Vagina (tissue), 2 donors: Measurements from ENCODE around the gene RGS6. TPM values are rescaled to one million over a fixed set of nuclear protein-coding genes. Genes with fewer than 3 reads are reported as not detected.

ENCODE experiments used
- DNase-seq, 2 donors: peaks; one replicate each; pipeline ENCODE4 v3.0.0-alpha.2; 2017; ENCODE audit errors: extremely low spot score in 2 of 2
- H3K27ac ChIP-seq: fragments of 200-600 bp; sonication (generic); one replicate; pipeline ENCODE4 v1.5.1; 2019
- H3K27me3 ChIP-seq: fragments of 200-600 bp; sonication (generic); one replicate; pipeline ENCODE4 v1.5.1; 2019
- H3K36me3 ChIP-seq, 2 donors: fragments of 200-600 bp; sonication (generic); one replicate each; pipeline ENCODE4 v1.5.1; 2017 to 2019
- H3K4me1 ChIP-seq: fragments of 200-600 bp; sonication (generic); one replicate; pipeline ENCODE4 v1.5.1; 2019
- H3K4me3 ChIP-seq, 2 donors: fragments of 200-600 bp; sonication (generic); 1 replicate in 1 of 2; 2 replicates in 1 of 2; pipeline ENCODE4 v1.5.1; 2016 to 2019
- H3K9me3 ChIP-seq: fragments of 200-600 bp; sonication (generic); one replicate; pipeline ENCODE4 v1.5.1; 2019
- POLR2A ChIP-seq, 2 donors: fragments of 450-650 bp; IDR thresholded peaks; one replicate each; pipeline ENCODE4 v1.6.1; 2017; ENCODE audit warnings: antibody characterized with exemption in 2 of 2, mild to moderate bottlenecking in 2 of 2, moderate library complexity in 2 of 2
- POLR2AphosphoS5 ChIP-seq, 2 donors: sonication (generic); formaldehyde crosslinking; IDR thresholded peaks; one replicate each; pipeline ENCODE4 v1.9.0; 2017; ENCODE audit warnings: antibody characterized with exemption in 2 of 2, mild to moderate bottlenecking in 2 of 2, low read depth in 1 of 2; ENCODE audit not compliant: insufficient read depth in 1 of 2
- intact Hi-C: fragments of 100-400 bp; cut with DNase I; formaldehyde crosslinking; loops from one replicate; pipeline ENCODE4 v1.15.1; 2023
- total RNA-seq: library from RNA; depleted of rRNA; stranded (reverse); fragments of >200 nt; gene quantifications from one replicate; pipeline ENCODE4 v1.2.3, GENCODE V29; 2016
- TF ChIP-seq, protein P1 (sequence below), 3 experiments: fragments of 450-650 bp in 2 of 3; fragments of 200-600 bp in 1 of 3; sonication (generic) in 1 of 3; IDR thresholded peaks; one replicate each; pipeline ENCODE4 v1.5.1; 2017 to 2019; ENCODE audit warnings: antibody characterized with exemption in 3 of 3, mild to moderate bottlenecking in 2 of 3, moderate library complexity in 2 of 3

The RGS6 gene
- total RNA-seq, 1 donor from 2014 or later = 2.0 TPM

DNA sequence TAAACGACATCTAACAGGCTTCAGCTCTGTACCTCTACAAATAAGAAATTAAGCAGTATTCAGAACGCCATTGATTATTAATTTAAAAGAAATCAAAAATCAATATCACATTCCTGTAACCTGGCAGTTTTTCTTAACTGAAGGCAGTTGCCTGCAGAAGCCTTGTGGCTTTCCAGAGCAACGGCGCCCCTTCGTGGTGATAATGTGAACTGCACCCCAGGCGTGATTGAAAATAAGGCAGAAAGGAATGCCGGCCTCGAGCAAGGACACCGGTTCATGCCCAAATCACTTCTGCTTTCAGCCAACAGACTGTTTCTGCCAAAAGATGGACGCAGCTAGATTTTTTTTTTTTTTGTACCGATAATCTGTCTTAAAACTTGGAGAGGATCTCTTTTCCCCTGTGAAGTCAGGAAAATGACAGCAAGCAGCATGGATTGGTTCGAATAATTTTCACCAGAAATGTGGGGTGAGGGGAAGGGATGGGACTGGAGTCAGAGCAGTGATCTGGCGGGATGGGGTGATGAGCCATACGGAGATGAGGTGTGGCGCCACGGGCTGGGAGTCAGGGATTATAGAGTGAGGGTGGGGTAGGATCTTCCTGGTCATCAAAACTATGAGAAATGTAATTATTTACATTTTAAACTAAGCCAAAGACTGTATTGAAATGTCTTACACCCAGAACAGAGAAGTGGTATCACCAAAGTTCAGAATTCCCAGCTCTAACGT, 488.7 kb downstream of the RGS6 start:
- no peak overlapping the region for H3K4me3 ChIP-seq
- H3K27ac ChIP-seq = no peak overlapping the region
- no peaks in the 10 kb centered on the region for H3K4me1 ChIP-seq
- DNase-seq = no peak
- TF ChIP-seq, protein P1, sequence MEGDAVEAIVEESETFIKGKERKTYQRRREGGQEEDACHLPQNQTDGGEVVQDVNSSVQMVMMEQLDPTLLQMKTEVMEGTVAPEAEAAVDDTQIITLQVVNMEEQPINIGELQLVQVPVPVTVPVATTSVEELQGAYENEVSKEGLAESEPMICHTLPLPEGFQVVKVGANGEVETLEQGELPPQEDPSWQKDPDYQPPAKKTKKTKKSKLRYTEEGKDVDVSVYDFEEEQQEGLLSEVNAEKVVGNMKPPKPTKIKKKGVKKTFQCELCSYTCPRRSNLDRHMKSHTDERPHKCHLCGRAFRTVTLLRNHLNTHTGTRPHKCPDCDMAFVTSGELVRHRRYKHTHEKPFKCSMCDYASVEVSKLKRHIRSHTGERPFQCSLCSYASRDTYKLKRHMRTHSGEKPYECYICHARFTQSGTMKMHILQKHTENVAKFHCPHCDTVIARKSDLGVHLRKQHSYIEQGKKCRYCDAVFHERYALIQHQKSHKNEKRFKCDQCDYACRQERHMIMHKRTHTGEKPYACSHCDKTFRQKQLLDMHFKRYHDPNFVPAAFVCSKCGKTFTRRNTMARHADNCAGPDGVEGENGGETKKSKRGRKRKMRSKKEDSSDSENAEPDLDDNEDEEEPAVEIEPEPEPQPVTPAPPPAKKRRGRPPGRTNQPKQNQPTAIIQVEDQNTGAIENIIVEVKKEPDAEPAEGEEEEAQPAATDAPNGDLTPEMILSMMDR (IDR thresholded peaks at IDR 0.05) = peak; percentile 31 to 53 (median 48)
- TF ChIP-seq POLR2AphosphoS5 (IDR thresholded peaks at IDR 0.05; ENCODE audit: insufficient read depth in 1 of 2, low read depth in 1 of 2) (no peak), POLR2A (IDR thresholded peaks at IDR 0.05) (no peak)
- no peaks in the 10 kb centered on the region for H3K36me3 ChIP-seq
- no peaks in the 10 kb centered on the region for H3K9me3 ChIP-seq
- no peaks in the 10 kb centered on the region for H3K27me3 ChIP-seq
- intact Hi-C loops = no loop called here

DNA sequence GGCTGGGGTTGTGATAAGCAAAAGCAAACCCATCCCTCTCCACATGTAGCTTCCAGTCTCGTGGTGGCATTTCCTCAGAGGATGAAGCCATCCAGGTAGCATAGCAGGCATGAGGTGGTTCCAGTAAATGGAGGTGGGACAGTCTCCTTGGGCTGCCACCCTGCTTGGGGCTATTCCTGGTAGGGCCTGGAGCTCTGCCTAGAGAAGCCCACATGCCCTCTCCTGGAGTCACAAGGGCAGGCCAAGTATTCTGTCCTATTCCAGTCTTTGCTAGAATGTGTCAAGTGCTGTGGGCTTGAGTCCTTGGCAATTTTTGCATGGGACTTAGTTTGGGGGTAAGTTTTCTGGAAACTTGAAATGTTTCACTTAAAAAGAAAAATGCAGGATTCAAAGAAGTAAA, 491.7 kb downstream of the RGS6 start:
- DNase-seq = no peak
- Histone ChIP-seq H3K27me3 (no peaks in the 10 kb centered on the region), H3K9me3 (no peaks in the 10 kb centered on the region), H3K27ac (no peak overlapping the region), H3K36me3 (no peaks in the 10 kb centered on the region), H3K4me1 (no peaks in the 10 kb centered on the region), H3K4me3 (no peak overlapping the region)
- intact Hi-C loops = no loop called here
- TF ChIP-seq, protein P1 (IDR thresholded peaks at IDR 0.05) = no peak
- TF ChIP-seq POLR2AphosphoS5 (IDR thresholded peaks at IDR 0.05; ENCODE audit: insufficient read depth in 1 of 2, low read depth in 1 of 2) = no peak
- TF ChIP-seq POLR2A (IDR thresholded peaks at IDR 0.05) = no peak

DNA sequence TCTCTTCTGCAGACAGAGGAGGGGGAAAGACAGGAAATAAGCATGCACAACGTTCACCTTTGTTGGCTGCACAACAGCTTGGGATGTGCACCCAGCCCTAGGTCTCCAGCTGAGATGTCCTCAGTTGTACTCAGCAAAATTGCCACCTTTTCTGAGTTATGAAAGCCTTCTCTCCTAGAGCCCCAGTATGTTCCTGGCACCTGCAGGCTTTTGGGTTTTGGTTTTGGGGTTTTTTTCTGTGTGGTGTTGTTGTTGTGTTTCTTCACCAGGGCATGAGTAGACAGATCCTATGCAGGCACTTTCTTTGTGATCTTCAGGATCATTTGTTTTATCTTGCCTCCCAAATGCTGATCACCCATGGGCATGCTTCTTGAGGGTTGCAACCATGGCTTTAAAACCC, 498.2 kb downstream of the RGS6 start:
- TF ChIP-seq POLR2AphosphoS5 (IDR thresholded peaks at IDR 0.05; ENCODE audit: insufficient read depth in 1 of 2, low read depth in 1 of 2) (no peak), POLR2A (IDR thresholded peaks at IDR 0.05) (no peak)
- TF ChIP-seq, protein P1 (IDR thresholded peaks at IDR 0.05) = no peak
- Histone ChIP-seq H3K36me3 (no peaks in the 10 kb centered on the region), H3K27me3 (no peaks in the 10 kb centered on the region), H3K9me3 (no peaks in the 10 kb centered on the region), H3K27ac (no peak overlapping the region), H3K4me3 (no peak overlapping the region), H3K4me1 (no peaks in the 10 kb centered on the region)
- intact Hi-C loops = no loop called here
- no peak for DNase-seq

DNA sequence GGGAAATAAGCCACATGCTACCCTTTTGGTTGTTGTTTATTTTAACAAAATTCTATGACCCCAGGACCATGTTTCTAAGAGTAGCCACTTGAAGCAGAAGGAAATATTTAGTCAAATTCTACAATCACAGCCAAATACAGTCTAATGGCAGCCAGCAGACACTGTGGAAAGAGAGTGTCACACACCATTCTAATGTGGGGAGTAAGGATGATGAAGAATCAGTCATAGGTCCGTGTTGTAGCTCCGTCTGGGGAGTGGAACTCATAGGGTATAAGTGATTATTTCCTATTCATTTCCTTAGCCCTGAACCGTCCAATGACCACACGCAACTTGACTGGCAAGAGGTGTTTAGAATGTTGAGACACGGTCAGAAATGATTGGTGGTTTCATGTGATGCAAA, 500.5 kb downstream of the RGS6 start:
- no peaks in the 10 kb centered on the region for H3K9me3 ChIP-seq
- DNase-seq = no peak
- TF ChIP-seq, protein P1 (IDR thresholded peaks at IDR 0.05) = no peak
- TF ChIP-seq POLR2A (IDR thresholded peaks at IDR 0.05) = no peak
- TF ChIP-seq POLR2AphosphoS5 (IDR thresholded peaks at IDR 0.05; ENCODE audit: insufficient read depth in 1 of 2, low read depth in 1 of 2) = no peak
- intact Hi-C loops = no loop called here
- no peaks in the 10 kb centered on the region for H3K27me3 ChIP-seq
- no peak overlapping the region for H3K4me3 ChIP-seq
- no peaks in the 10 kb centered on the region for H3K4me1 ChIP-seq
- no peaks in the 10 kb centered on the region for H3K36me3 ChIP-seq
- no peak overlapping the region for H3K27ac ChIP-seq

DNA sequence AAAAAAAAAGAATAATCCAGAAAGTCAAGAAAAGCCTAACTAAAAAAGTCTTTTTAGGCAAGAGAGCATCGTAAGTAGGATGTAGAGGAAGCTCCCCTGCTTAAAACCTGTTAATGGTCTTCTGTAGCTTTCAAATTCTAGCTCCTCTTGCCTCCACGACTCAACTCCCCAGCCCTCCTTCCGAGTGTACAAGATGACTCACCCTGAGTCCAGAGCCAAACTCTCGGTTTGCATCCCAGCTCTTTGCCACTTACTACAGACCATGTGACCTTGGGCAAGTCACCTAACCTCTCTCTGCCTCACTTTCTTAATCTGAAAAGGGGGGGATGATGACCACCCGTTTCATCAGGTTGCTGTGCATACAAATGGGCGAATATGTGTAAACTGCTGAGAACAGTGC, 501.3 kb downstream of the RGS6 start:
- H3K9me3 ChIP-seq = no peaks in the 10 kb centered on the region
- no peak overlapping the region for H3K4me3 ChIP-seq
- intact Hi-C loops = no loop called here
- H3K4me1 ChIP-seq = no peaks in the 10 kb centered on the region
- TF ChIP-seq, protein P1 (IDR thresholded peaks at IDR 0.05) = no peak
- TF ChIP-seq POLR2AphosphoS5 (IDR thresholded peaks at IDR 0.05; ENCODE audit: insufficient read depth in 1 of 2, low read depth in 1 of 2) (no peak), POLR2A (IDR thresholded peaks at IDR 0.05) (no peak)
- no peaks in the 10 kb centered on the region for H3K27me3 ChIP-seq
- no peak for DNase-seq
- no peaks in the 10 kb centered on the region for H3K36me3 ChIP-seq
- no peak overlapping the region for H3K27ac ChIP-seq
